ENCODE data around the gene C9orf50. TPM values are rescaled to one million over a fixed set of nuclear protein-coding genes. Genes with fewer than 3 reads are reported as not detected.

C9orf50 gene
- polyA plus RNA-seq, 1 donor from 2014 or later, result not detected

DNA sequence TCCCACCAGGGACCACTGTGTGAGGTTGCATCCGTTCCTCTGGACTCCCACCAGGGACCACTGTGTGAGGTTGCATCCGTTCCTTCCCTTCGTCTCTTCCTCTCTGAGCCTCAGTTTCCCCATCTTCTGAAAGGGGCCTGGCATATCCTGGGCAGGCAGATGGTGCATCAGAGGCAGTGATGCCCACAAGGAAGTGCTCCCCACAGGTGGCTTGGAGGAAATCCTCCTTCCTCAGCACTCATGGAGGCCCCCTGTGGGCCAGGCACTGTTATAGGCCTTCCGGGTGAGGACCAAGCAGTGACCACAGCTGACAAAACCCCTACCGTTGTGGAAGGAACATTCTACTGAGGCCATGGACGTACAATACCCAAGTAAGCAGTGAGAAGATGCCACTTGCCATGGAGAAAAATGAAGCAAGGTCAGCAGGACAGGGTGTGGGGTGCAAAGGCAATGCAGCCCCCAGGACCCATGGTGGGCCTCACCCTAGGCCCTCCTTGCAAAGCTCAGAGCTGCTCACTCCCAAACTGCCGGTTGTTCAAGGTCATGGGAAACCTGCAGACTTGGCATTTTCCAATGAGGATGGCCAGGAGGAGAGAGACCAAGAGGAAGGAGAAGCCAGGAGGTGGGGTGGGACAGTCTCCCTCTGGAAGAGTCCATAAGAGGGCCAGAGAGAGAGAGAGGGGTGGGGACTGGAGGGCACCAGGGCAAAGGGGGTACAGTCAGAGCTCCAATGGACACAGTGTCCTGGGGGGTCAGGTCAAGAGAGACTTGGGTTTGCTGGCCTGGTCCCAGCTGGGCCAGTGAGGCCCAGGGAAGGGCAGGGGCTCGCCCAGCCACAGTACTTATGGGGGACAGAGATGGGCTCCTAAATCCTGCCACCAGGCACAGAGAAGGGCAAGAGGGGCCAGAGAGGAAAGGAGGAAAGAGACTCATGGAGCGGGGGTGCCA is 51.1 kb downstream of the C9orf50 start:
- no peaks in the 10 kb centered on the region for H3K36me3 ChIP-seq (ENCODE audit: insufficient read depth, low read length)
- no peaks in the 10 kb centered on the region for H3K79me2 ChIP-seq (replicated peaks; ENCODE audit: insufficient read depth, low read length)
- H3K4me3 ChIP-seq (ENCODE audit: low read length), result peak overlapping the region; percentile 60
- no peaks in the 10 kb centered on the region for H3K27me3 ChIP-seq (ENCODE audit: insufficient read depth, low read depth, low read length)
- TF ChIP-seq, protein P1, sequence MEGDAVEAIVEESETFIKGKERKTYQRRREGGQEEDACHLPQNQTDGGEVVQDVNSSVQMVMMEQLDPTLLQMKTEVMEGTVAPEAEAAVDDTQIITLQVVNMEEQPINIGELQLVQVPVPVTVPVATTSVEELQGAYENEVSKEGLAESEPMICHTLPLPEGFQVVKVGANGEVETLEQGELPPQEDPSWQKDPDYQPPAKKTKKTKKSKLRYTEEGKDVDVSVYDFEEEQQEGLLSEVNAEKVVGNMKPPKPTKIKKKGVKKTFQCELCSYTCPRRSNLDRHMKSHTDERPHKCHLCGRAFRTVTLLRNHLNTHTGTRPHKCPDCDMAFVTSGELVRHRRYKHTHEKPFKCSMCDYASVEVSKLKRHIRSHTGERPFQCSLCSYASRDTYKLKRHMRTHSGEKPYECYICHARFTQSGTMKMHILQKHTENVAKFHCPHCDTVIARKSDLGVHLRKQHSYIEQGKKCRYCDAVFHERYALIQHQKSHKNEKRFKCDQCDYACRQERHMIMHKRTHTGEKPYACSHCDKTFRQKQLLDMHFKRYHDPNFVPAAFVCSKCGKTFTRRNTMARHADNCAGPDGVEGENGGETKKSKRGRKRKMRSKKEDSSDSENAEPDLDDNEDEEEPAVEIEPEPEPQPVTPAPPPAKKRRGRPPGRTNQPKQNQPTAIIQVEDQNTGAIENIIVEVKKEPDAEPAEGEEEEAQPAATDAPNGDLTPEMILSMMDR (IDR thresholded peaks at IDR 0.05; ENCODE audit: poor library complexity, severe bottlenecking), result no peak
- TF ChIP-seq, protein P2, sequence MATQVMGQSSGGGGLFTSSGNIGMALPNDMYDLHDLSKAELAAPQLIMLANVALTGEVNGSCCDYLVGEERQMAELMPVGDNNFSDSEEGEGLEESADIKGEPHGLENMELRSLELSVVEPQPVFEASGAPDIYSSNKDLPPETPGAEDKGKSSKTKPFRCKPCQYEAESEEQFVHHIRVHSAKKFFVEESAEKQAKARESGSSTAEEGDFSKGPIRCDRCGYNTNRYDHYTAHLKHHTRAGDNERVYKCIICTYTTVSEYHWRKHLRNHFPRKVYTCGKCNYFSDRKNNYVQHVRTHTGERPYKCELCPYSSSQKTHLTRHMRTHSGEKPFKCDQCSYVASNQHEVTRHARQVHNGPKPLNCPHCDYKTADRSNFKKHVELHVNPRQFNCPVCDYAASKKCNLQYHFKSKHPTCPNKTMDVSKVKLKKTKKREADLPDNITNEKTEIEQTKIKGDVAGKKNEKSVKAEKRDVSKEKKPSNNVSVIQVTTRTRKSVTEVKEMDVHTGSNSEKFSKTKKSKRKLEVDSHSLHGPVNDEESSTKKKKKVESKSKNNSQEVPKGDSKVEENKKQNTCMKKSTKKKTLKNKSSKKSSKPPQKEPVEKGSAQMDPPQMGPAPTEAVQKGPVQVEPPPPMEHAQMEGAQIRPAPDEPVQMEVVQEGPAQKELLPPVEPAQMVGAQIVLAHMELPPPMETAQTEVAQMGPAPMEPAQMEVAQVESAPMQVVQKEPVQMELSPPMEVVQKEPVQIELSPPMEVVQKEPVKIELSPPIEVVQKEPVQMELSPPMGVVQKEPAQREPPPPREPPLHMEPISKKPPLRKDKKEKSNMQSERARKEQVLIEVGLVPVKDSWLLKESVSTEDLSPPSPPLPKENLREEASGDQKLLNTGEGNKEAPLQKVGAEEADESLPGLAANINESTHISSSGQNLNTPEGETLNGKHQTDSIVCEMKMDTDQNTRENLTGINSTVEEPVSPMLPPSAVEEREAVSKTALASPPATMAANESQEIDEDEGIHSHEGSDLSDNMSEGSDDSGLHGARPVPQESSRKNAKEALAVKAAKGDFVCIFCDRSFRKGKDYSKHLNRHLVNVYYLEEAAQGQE (IDR thresholded peaks at IDR 0.05; ENCODE audit: borderline replicate concordance), result no peak
- TF ChIP-seq MXI1 (conservative IDR thresholded peaks at IDR 0.05; ENCODE audit: poor library complexity, severe bottlenecking), result no peak
- no peak for TF ChIP-seq SMC3 (conservative IDR thresholded peaks at IDR 0.05; ENCODE audit: poor library complexity)
- TF ChIP-seq RAD21 (conservative IDR thresholded peaks at IDR 0.05), result no peak
- H2AFZ ChIP-seq (ENCODE audit: low read depth, low read length), result no peak overlapping the region
- no peak overlapping the region for H3K27ac ChIP-seq (ENCODE audit: low read length)
- no peak overlapping the region for H3K4me2 ChIP-seq (ENCODE audit: low read length)
- no peaks in the 10 kb centered on the region for H4K20me1 ChIP-seq (ENCODE audit: insufficient read depth)
- no peaks in the 10 kb centered on the region for H3F3A ChIP-seq (ENCODE audit: insufficient read depth, low read length, poor library complexity, severe bottlenecking)
- no peak overlapping the region for H3K9ac ChIP-seq (ENCODE audit: low read length)
- H3K9me2 ChIP-seq (ENCODE audit: insufficient read depth, low read length), result no peaks in the 10 kb centered on the region
- no peaks in the 10 kb centered on the region for H3K9me3 ChIP-seq (ENCODE audit: low read length)

DNA sequence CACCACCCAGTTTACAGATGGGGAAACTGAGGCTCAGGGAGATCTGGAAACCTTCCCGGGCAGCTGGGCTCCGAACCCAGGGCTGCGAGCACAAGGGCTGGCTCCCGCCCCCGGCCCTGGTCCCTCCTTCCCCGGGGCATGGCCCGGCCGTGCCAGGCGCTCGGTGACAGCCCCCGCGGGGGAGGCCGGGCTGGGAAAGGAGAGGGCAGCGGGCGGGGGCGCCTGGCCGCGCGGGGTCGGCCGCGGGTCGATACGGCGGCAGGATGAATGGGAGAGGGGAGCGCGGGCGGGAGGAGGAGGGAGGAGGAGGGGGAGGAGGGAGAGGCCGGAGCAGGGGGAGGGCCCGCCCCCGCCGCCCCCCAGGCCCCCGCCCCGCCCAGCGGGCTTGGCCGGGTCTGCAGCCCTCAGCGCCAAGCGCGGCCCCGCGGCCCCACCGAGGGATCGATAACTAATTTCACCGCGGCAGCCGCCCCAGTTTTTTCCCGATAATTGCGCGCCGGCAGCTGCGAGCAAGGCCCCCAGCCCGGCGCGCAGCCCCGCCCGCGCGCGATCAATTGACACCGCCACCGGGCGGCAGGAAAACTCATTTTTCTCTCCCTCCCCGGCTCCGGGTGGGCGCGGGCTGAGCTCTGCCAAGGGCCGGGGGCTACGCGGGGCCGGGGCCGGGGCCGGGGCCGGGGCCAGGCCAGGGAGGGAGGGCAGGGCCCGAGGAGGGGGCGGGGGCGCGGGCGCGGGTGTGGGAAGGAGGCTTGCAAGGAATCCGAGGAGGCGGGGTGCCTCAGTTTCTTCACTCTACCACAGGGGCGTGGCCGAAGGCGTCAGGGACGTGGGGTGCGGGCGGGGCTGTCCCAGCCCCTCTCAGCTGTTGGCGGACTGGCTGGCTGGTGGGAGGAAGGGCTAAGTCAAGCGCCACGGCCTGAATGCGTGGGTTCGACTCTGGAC is 52.1 kb downstream of the C9orf50 start:
- H3K4me3 ChIP-seq (ENCODE audit: low read length), result peak overlapping the region; percentile 60
- no peaks in the 10 kb centered on the region for H3K9me3 ChIP-seq (ENCODE audit: low read length)
- no peaks in the 10 kb centered on the region for H3K36me3 ChIP-seq (ENCODE audit: insufficient read depth, low read length)
- H3K27me3 ChIP-seq (ENCODE audit: insufficient read depth, low read depth, low read length), result no peaks in the 10 kb centered on the region
- H2AFZ ChIP-seq (ENCODE audit: low read depth, low read length), result no peak overlapping the region
- no peaks in the 10 kb centered on the region for H3K79me2 ChIP-seq (replicated peaks; ENCODE audit: insufficient read depth, low read length)
- H3F3A ChIP-seq (ENCODE audit: insufficient read depth, low read length, poor library complexity, severe bottlenecking), result no peaks in the 10 kb centered on the region
- H3K27ac ChIP-seq (ENCODE audit: low read length), result no peak overlapping the region
- peak overlapping the region; percentile 11 for H3K4me2 ChIP-seq (ENCODE audit: low read length)
- no peaks in the 10 kb centered on the region for H4K20me1 ChIP-seq (ENCODE audit: insufficient read depth)
- H3K9ac ChIP-seq (ENCODE audit: low read length), result peak overlapping the region; percentile 53
- H3K9me2 ChIP-seq (ENCODE audit: insufficient read depth, low read length), result no peaks in the 10 kb centered on the region
- TF ChIP-seq MXI1 (conservative IDR thresholded peaks at IDR 0.05; ENCODE audit: poor library complexity, severe bottlenecking) (no peak), EZH2 (IDR thresholded peaks at IDR 0.05; ENCODE audit: borderline replicate concordance, insufficient read depth, low read length, poor library complexity, severe bottlenecking) (no peak), EP300 (conservative IDR thresholded peaks at IDR 0.05; ENCODE audit: poor library complexity, severe bottlenecking) (no peak), SMC3 (conservative IDR thresholded peaks at IDR 0.05; ENCODE audit: poor library complexity) (no peak), POLR2AphosphoS5 (IDR thresholded peaks at IDR 0.05) (no peak), RAD21 (conservative IDR thresholded peaks at IDR 0.05) (no peak), TAF1 (IDR thresholded peaks at IDR 0.05; ENCODE audit: low read depth) (no peak)
- TF ChIP-seq, protein P2 (IDR thresholded peaks at IDR 0.05; ENCODE audit: borderline replicate concordance), result no peak
- TF ChIP-seq, protein P1 (IDR thresholded peaks at IDR 0.05; ENCODE audit: poor library complexity, severe bottlenecking), result no peak

All from neural cell (in vitro differentiated cells).